HepG2 (cell line): Measurements from ENCODE around the gene DGKB.

ENCODE experiments used
- CTCF ChIP-seq: sonication (generic); formaldehyde crosslinking; IDR thresholded peaks from 2 replicates; pipeline ENCODE4 v1.5.0; 2020; ENCODE audit warnings: mild to moderate bottlenecking, missing genetic modification reagents, moderate library complexity
- ELF3 ChIP-seq: IDR thresholded peaks from 2 replicates; pipeline ENCODE4 v1.6.1; 2016; ENCODE audit warnings: missing genetic modification reagents, missing compliant biosample characterization
- NFIC ChIP-seq: IDR thresholded peaks from 2 replicates; pipeline ENCODE4 v1.6.1; 2012; ENCODE audit warnings: mild to moderate bottlenecking, low read length, inconsistent platforms
- SRSF1 ChIP-seq: fragments of 200-400 bp; formaldehyde crosslinking; optimal IDR thresholded peaks from 2 replicates; pipeline ENCODE3; 2017; ENCODE audit warnings: mild to moderate bottlenecking, low read depth, low read length, moderate library complexity
- ZSCAN29 ChIP-seq: sonication (generic); formaldehyde crosslinking; conservative IDR thresholded peaks from 2 replicates; pipeline ENCODE4 v1.4.0; 2020; ENCODE audit warnings: mild to moderate bottlenecking, missing genetic modification reagents

- TF ChIP-seq SRSF1 (no peak), ZSCAN29 (CRISPR knock-in tag) (no peak), CTCF (no peak), ELF3 (no peak), NFIC (no peak)
Measured at GRCh38 chr7:14870394-14870793, 32.2 kb downstream of the DGKB start.
